H9 (cell line): Measurements from ENCODE around the gene FXYD3. TPM values are rescaled to one million over a fixed set of nuclear protein-coding genes. Genes with fewer than 3 reads are reported as not detected.

Experiments used
- DNase-seq: peaks from one replicate; pipeline ENCODE4 v3.0.0-alpha.2; 2017
- H2AFZ ChIP-seq: one replicate; pipeline ENCODE4 v1.6.1; 2013; ENCODE audit warnings: mild to moderate bottlenecking, low read length, control low read depth, moderate library complexity
- H2AK5ac ChIP-seq: 2 replicates; pipeline ENCODE4 v1.6.1; 2013; ENCODE audit warnings: low read length, control low read depth, mixed read lengths; ENCODE audit not compliant: insufficient read length
- H2BK120ac ChIP-seq: one replicate; pipeline ENCODE4 v1.6.1; 2013; ENCODE audit warnings: low read depth, mild to moderate bottlenecking, low read length, control low read depth, inconsistent platforms; ENCODE audit not compliant: poor library complexity, severe bottlenecking
- H2BK12ac ChIP-seq: 2 replicates; pipeline ENCODE4 v1.6.1; 2013; ENCODE audit warnings: low read length, control low read depth, mixed read lengths, low read depth; ENCODE audit not compliant: insufficient read length
- H2BK15ac ChIP-seq: 2 replicates; pipeline ENCODE4 v1.6.1; 2013; ENCODE audit warnings: low read depth, low read length, control low read depth
- H2BK20ac ChIP-seq: one replicate; pipeline ENCODE4 v1.6.1; 2013; ENCODE audit warnings: low read depth, mild to moderate bottlenecking, low read length, control low read depth, inconsistent platforms; ENCODE audit not compliant: poor library complexity, severe bottlenecking
- H2BK5ac ChIP-seq: 2 replicates; pipeline ENCODE4 v1.6.1; 2013; ENCODE audit warnings: low read length, control low read depth, mixed read lengths; ENCODE audit not compliant: insufficient read length
- H3K14ac ChIP-seq: 2 replicates; pipeline ENCODE4 v1.6.1; 2013; ENCODE audit warnings: low read length, control low read depth; ENCODE audit not compliant: insufficient read depth
- H3K18ac ChIP-seq: 2 replicates; pipeline ENCODE4 v1.6.1; 2013; ENCODE audit warnings: low read depth, mild to moderate bottlenecking, mixed read lengths, low read length, control low read depth; ENCODE audit not compliant: insufficient read length
- H3K23ac ChIP-seq: 2 replicates; pipeline ENCODE4 v1.6.1; 2013; ENCODE audit warnings: low read length, control low read depth, mixed read lengths, low read depth; ENCODE audit not compliant: insufficient read length
- H3K23me2 ChIP-seq: 2 replicates; pipeline ENCODE4 v1.6.1; 2013; ENCODE audit warnings: low read depth, mild to moderate bottlenecking, mixed read lengths, low read length, control low read depth; ENCODE audit not compliant: insufficient read length, poor library complexity, severe bottlenecking
- H3K27ac ChIP-seq: 2 replicates; pipeline ENCODE4 v1.5.1; 2013; ENCODE audit warnings: low read length, control low read depth, mixed read lengths, low read depth; ENCODE audit not compliant: insufficient read length
- H3K27me3 ChIP-seq: 2 replicates; pipeline ENCODE4 v1.6.1; 2013; ENCODE audit warnings: low read length, control low read depth, inconsistent platforms; ENCODE audit not compliant: insufficient read depth
- H3K4ac ChIP-seq: 2 replicates; pipeline ENCODE4 v1.6.1; 2013; ENCODE audit warnings: low read depth, mild to moderate bottlenecking, control low read depth, inconsistent platforms, low read length, moderate library complexity
- H3K4me1 ChIP-seq: 2 replicates; pipeline ENCODE4 v1.6.1; 2013; ENCODE audit warnings: low read length, control low read depth, inconsistent platforms; ENCODE audit not compliant: insufficient read depth
- H3K4me2 ChIP-seq: 2 replicates; pipeline ENCODE4 v1.6.1; 2013; ENCODE audit warnings: low read length, control low read depth, mixed read lengths; ENCODE audit not compliant: insufficient read length, insufficient read depth
- H3K56ac ChIP-seq: 2 replicates; pipeline ENCODE4 v1.6.1; 2013; ENCODE audit warnings: low read depth, mild to moderate bottlenecking, mixed read lengths, low read length, control low read depth; ENCODE audit not compliant: insufficient read length
- H3K79me1 ChIP-seq: 2 replicates; pipeline ENCODE4 v1.6.1; 2013; ENCODE audit warnings: low read depth, mild to moderate bottlenecking, moderate library complexity, low read length, control low read depth, inconsistent platforms; ENCODE audit not compliant: insufficient read depth, poor library complexity, severe bottlenecking
- H3K79me2 ChIP-seq: 2 replicates; pipeline ENCODE4 v1.6.1; 2013; ENCODE audit warnings: low read length, control low read depth, inconsistent platforms; ENCODE audit not compliant: insufficient read depth
- H3K9ac ChIP-seq: 2 replicates; pipeline ENCODE4 v1.6.1; 2013; ENCODE audit warnings: low read length, control low read depth, mixed read lengths; ENCODE audit not compliant: insufficient read length; ENCODE audit errors: extremely low read depth
- H3K9me3 ChIP-seq: one replicate; pipeline ENCODE4 v1.6.1; 2013; ENCODE audit warnings: low read depth, low read length, inconsistent platforms; ENCODE audit not compliant: control insufficient read depth
- H3T11ph ChIP-seq: one replicate; pipeline ENCODE4 v1.6.1; 2013; ENCODE audit warnings: mild to moderate bottlenecking, low read length, control low read depth, inconsistent platforms
- H4K20me1 ChIP-seq: one replicate; pipeline ENCODE4 v1.6.1; 2013; ENCODE audit not compliant: control insufficient read depth, insufficient read length, insufficient read depth
- H4K5ac ChIP-seq: 2 replicates; pipeline ENCODE4 v1.6.1; 2013; ENCODE audit warnings: low read depth, mild to moderate bottlenecking, mixed read lengths, low read length, control low read depth; ENCODE audit not compliant: insufficient read length
- H4K8ac ChIP-seq: replicated peaks from 2 replicates; pipeline ENCODE4 v1.6.1; 2013; ENCODE audit warnings: low read length, control low read depth, mixed read lengths, low read depth; ENCODE audit not compliant: insufficient read length
- H4K91ac ChIP-seq: 2 replicates; pipeline ENCODE4 v1.6.1; 2013; ENCODE audit warnings: low read depth, mild to moderate bottlenecking, moderate library complexity, mixed read lengths, low read length, control low read depth; ENCODE audit not compliant: insufficient read length
- H3K27ac Mint-ChIP-seq, 3 experiments: 2 replicates in 2 of 3; 3 replicates in 1 of 3; pipeline ENCODE4 v1.8.0; 2020 to 2021; ENCODE audit warnings: mixed read lengths in 3 of 3, mild to moderate bottlenecking in 1 of 3, moderate library complexity in 1 of 3
- H3K27me3 Mint-ChIP-seq: 2 replicates; pipeline ENCODE4 v1.8.0; 2021; ENCODE audit warnings: low read depth, mild to moderate bottlenecking, moderate library complexity, mixed read lengths
- H3K36me3 Mint-ChIP-seq, 3 experiments: 2 replicates in 2 of 3; 3 replicates in 1 of 3; pipeline ENCODE4 v1.8.0; 2020 to 2021; ENCODE audit warnings: low read depth in 3 of 3, mixed read lengths in 3 of 3; ENCODE audit not compliant: insufficient read depth in 1 of 3
- H3K4me1 Mint-ChIP-seq, 2 experiments: 2 replicates each; pipeline ENCODE4 v1.8.0; 2020; ENCODE audit warnings: mixed read lengths in 2 of 2
- H3K4me3 Mint-ChIP-seq, 2 experiments: 2 replicates in 1 of 2; 3 replicates in 1 of 2; pipeline ENCODE4 v1.8.0; 2020 to 2021; ENCODE audit warnings: mild to moderate bottlenecking in 2 of 2, mixed read lengths in 2 of 2, moderate library complexity in 1 of 2
- H3K9me3 Mint-ChIP-seq, 2 experiments: 2 replicates in 1 of 2; 3 replicates in 1 of 2; pipeline ENCODE4 v1.8.0; 2020; ENCODE audit warnings: mild to moderate bottlenecking in 2 of 2, mixed read lengths in 2 of 2, moderate library complexity in 1 of 2
- CTCF ChIP-seq: fragments of 200-600 bp; sonication (generic); conservative IDR thresholded peaks from 3 replicates; pipeline ENCODE4 v1.8.0; 2021; ENCODE audit warnings: antibody characterized with exemption, mild to moderate bottlenecking
- WGBS: extraction: QIAGEN DNeasy Blood & Tissue Kit; methylation state at CpG from one replicate; pipeline ENCODE4 v1.1.7; 2013; ENCODE audit warnings: missing lambda C conversion rate, low lambda C conversion rate, mixed read lengths; ENCODE audit not compliant: insufficient read length; ENCODE audit errors: extremely low coverage; 5-methylcytosine and 5-hydroxymethylcytosine counted together
- total RNA-seq: library from RNA; stranded (reverse); gene quantifications from 2 replicates; pipeline ENCODE4 v1.2.1, GENCODE V29; 2021

Gene FXYD3
- total RNA-seq, 1 experiment from 2014 or later = 1.5 TPM

GRCh38 chr19:35134601-35135242, 19.1 kb downstream of the FXYD3 start, which contains the start of gene LGI4:
LGI4 (minus strand) TSS chr19:35135059; CDS start chr19:35134680, 379 bp downstream.
- Histone ChIP-seq H3K56ac (no peak within 1 kb of the TSS), H2BK12ac (no peak within 1 kb of the TSS), H3K27me3 (no peaks in the 10 kb centered on the region; the same call in 1 of the 2 replicates), H3K79me1 (no peaks in the 10 kb centered on the region), H3K4me2 (peak within 1 kb of the TSS; percentile 2), H2BK20ac (no peak within 1 kb of the TSS), H4K5ac (no peak within 1 kb of the TSS), H4K8ac (no peak within 1 kb of the TSS), H3K4ac (no peak within 1 kb of the TSS), H3K79me2 (no peaks in the 10 kb centered on the region), H3K23ac (no peak within 1 kb of the TSS), H3K23me2 (no peaks in the 10 kb centered on the region), H3K4me1 (no peaks in the 10 kb centered on the region), H2AK5ac (no peak within 1 kb of the TSS), H4K20me1 (no peaks in the 10 kb centered on the region), H3K9me3 (no peaks in the 10 kb centered on the region), H3K9ac (no peak within 1 kb of the TSS), H3T11ph (no peak within 1 kb of the TSS), H2AFZ (no peak within 1 kb of the TSS), H3K18ac (no peak within 1 kb of the TSS), H3K14ac (no peak within 1 kb of the TSS; the same call in 1 of the 2 replicates), H3K27ac (no peak within 1 kb of the TSS), H2BK15ac (no peak within 1 kb of the TSS), H2BK5ac (no peak within 1 kb of the TSS), H2BK120ac (no peak within 1 kb of the TSS), H4K91ac (no peak within 1 kb of the TSS)
- H3K27ac Mint-ChIP-seq = no peak within 1 kb of the TSS
- H3K9me3 Mint-ChIP-seq = no peaks in the 10 kb centered on the region; a peak in 1 of 5 replicates
- DNase-seq = no peak
- peaks cover 15 to 24% of the 10 kb centered on the region in 2 experiments for H3K4me1 Mint-ChIP-seq
- TF ChIP-seq CTCF = no peak
- peaks cover 17% of the 10 kb centered on the region for H3K27me3 Mint-ChIP-seq
- H3K36me3 Mint-ChIP-seq = peaks cover 0 to 3% (median 0%) of the 10 kb centered on the region in 3 experiments; a peak in 1 of 7 replicates
- no CpG with 5 or more reads among the region's 15 CpGs for WGBS
- peak within 1 kb of the TSS in 1 of 2 experiments; percentile 30; a peak in 2 of 5 replicates for H3K4me3 Mint-ChIP-seq
